Dendritic cell treated with granulocyte-macrophage colony-stimulating factor and Interleukin-4, amounts not matched to agents 40 ng/mL and 50 ng/mL, for 4 days (primary cell): ENCODE measurements around the gene SLC25A5.

ENCODE experiments used
- H3K27ac Mint-ChIP-seq: one replicate; pipeline ENCODE4 v1.8.0; 2022; ENCODE audit warnings: mild to moderate bottlenecking, mixed read lengths
- H3K27me3 Mint-ChIP-seq: one replicate; pipeline ENCODE4 v1.8.0; 2022; ENCODE audit warnings: mild to moderate bottlenecking, mixed read lengths
- H3K36me3 Mint-ChIP-seq: one replicate; pipeline ENCODE4 v1.8.0; 2022; ENCODE audit warnings: low read depth, mixed read lengths
- H3K4me1 Mint-ChIP-seq: one replicate; pipeline ENCODE4 v1.8.0; 2022; ENCODE audit warnings: low read depth, mixed read lengths
- H3K4me3 Mint-ChIP-seq: one replicate; pipeline ENCODE4 v1.8.0; 2022; ENCODE audit warnings: mild to moderate bottlenecking, moderate library complexity, mixed read lengths
- H3K9me3 Mint-ChIP-seq: one replicate; pipeline ENCODE4 v1.8.0; 2022; ENCODE audit warnings: mixed read lengths
- intact Hi-C: fragments of 100-400 bp; cut with micrococcal nuclease; formaldehyde crosslinking; loops from one replicate; pipeline ENCODE4 v1.15.0; 2022

Gene SLC25A5

GRCh38 chrX:119465555-119465954 lies 2.7 kb upstream of the SLC25A5 start:
- peaks cover 16% of the 10 kb centered on the region for H3K4me1 Mint-ChIP-seq
- intact Hi-C loops = loop anchor here (5.0 kb wide), 1 partner anchor 63 kb away; no protein-coding TSS in a partner anchor
- no peaks in the 10 kb centered on the region for H3K9me3 Mint-ChIP-seq
- no peak overlapping the region for H3K27ac Mint-ChIP-seq
- H3K27me3 Mint-ChIP-seq = no peaks in the 10 kb centered on the region
- no peak overlapping the region for H3K4me3 Mint-ChIP-seq
- H3K36me3 Mint-ChIP-seq = peaks cover 24% of the 10 kb centered on the region

GRCh38 chrX:119466970-119467369 lies 1.3 kb upstream of the SLC25A5 start:
- Mint-ChIP-seq H3K27me3 (no peaks in the 10 kb centered on the region), H3K9me3 (no peaks in the 10 kb centered on the region), H3K27ac (no peak overlapping the region), H3K4me3 (no peak overlapping the region), H3K4me1 (peaks cover 16% of the 10 kb centered on the region), H3K36me3 (peaks cover 34% of the 10 kb centered on the region)
- intact Hi-C loops = loop anchor here (5.0 kb wide), 1 partner anchor 65 kb away; no protein-coding TSS in a partner anchor

DNA sequence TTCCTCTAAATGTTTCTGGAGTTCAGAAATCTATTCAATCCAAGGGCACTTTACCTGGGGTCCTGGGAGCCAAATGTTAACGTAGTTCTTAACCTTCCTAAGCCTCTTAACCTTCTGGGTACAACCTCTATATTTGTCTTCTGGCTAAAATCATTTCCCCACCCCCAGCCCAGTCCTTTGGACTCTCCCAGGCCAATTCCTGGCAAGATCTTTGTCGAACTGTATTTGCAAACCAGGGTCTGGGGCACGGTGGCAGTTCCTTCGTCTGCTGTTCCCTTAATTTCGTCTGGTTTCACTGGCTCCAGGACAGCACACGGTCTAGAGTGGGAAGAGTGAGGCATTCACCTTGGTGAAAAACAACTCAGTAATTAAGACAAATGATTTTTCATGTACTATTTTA lies 811 bp upstream of the SLC25A5 start:
- Mint-ChIP-seq H3K27me3 (no peaks in the 10 kb centered on the region), H3K36me3 (peaks cover 34% of the 10 kb centered on the region), H3K4me3 (no peak overlapping the region), H3K27ac (peak overlapping the region; percentile 100), H3K4me1 (peaks cover 16% of the 10 kb centered on the region), H3K9me3 (no peaks in the 10 kb centered on the region)
- intact Hi-C loops = loop anchor here (5.0 kb wide), 1 partner anchor 65 kb away; no protein-coding TSS in a partner anchor

DNA sequence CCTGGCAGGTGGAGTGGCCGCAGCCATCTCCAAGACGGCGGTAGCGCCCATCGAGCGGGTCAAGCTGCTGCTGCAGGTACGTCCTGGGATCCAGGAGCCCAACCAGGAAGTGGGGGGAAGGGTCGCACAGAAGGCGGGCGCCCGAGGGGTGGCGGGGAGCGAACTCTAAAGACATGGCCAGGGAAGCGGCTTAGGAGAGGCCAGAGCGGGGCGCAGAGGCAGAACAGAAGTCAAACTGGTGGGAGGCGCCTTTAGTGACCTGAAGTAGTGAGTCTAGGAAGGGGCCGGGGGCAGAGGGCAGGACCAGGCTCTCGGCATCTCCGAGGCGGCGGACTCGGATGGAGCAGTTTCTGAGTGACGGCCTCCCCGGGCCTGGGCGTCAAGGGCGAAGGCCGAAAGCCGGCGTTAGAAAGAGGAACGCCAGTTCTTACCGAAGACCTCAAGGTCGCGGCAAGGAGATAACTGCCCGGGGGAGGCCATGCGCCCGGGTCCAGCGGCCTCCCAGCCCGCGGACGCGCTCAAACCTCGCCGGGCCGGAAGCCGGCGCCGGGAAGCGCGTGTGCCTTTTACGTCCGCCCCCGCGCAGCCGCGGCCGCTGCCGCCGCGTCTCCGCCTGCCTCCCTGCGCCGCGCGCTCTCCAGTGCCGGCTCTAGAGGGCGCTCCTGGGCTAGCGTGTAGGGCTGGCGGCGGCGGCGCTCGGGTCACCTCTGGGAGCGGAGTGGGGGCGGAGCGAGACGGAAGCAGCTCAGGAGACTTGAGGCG lies 488 bp downstream of the SLC25A5 start:
- peak overlapping the region; percentile 96 for H3K4me3 Mint-ChIP-seq
- peaks cover 34% of the 10 kb centered on the region for H3K36me3 Mint-ChIP-seq
- H3K9me3 Mint-ChIP-seq = no peaks in the 10 kb centered on the region
- peak overlapping the region; percentile 100 for H3K27ac Mint-ChIP-seq
- H3K4me1 Mint-ChIP-seq = peaks cover 7% of the 10 kb centered on the region
- H3K27me3 Mint-ChIP-seq = no peaks in the 10 kb centered on the region
- intact Hi-C loops = loop anchor here (5.0 kb wide), 1 partner anchor 66 kb away; no protein-coding TSS in a partner anchor

- peaks cover 5% of the 10 kb centered on the region for H3K4me1 Mint-ChIP-seq
- H3K27ac Mint-ChIP-seq = peak overlapping the region; percentile 100
- intact Hi-C loops = loop anchor here (5.0 kb wide), 1 partner anchor 67 kb away; no protein-coding TSS in a partner anchor
- no peaks in the 10 kb centered on the region for H3K27me3 Mint-ChIP-seq
- H3K4me3 Mint-ChIP-seq = peak overlapping the region; percentile 96
- peaks cover 34% of the 10 kb centered on the region for H3K36me3 Mint-ChIP-seq
- no peaks in the 10 kb centered on the region for H3K9me3 Mint-ChIP-seq
Measured at GRCh38 chrX:119469313-119469635, 1.0 kb downstream of the SLC25A5 start.

- H3K9me3 Mint-ChIP-seq = no peaks in the 10 kb centered on the region
- H3K4me1 Mint-ChIP-seq = peaks cover 6% of the 10 kb centered on the region
- H3K4me3 Mint-ChIP-seq = no peak overlapping the region
- no peaks in the 10 kb centered on the region for H3K27me3 Mint-ChIP-seq
- intact Hi-C loops = no loop called here
- H3K36me3 Mint-ChIP-seq = peaks cover 17% of the 10 kb centered on the region
- H3K27ac Mint-ChIP-seq = no peak overlapping the region
Measured at GRCh38 chrX:119474615-119475388, 6.6 kb downstream of the SLC25A5 start.

GRCh38 chrX:119475389-119476101 lies 7.3 kb downstream of the SLC25A5 start:
- H3K27me3 Mint-ChIP-seq = no peaks in the 10 kb centered on the region
- H3K36me3 Mint-ChIP-seq = peaks cover 10% of the 10 kb centered on the region
- no peak overlapping the region for H3K4me3 Mint-ChIP-seq
- H3K27ac Mint-ChIP-seq = no peak overlapping the region
- H3K9me3 Mint-ChIP-seq = no peaks in the 10 kb centered on the region
- intact Hi-C loops = no loop called here
- H3K4me1 Mint-ChIP-seq = peaks cover 6% of the 10 kb centered on the region

DNA sequence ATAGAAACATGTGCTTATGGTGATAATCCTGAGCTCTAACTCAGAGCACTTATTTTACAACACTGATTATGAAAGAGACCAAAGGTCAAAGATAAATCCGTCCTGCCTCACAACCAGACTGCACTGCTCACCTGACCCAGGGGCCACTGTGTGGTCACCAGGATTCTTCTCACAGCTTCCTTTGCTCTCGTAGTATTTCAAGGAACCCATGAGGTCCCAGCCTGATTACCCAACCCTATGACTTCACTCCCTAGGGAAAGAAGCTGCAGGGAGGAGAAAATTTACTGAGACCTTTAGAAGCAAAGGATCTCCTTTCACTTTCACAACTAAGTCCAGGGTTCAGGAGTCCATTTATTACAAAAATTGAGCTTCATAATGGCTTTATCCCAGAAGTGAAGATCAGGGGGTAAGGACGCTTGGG lies 9.6 kb downstream of the SLC25A5 start:
- H3K9me3 Mint-ChIP-seq = no peaks in the 10 kb centered on the region
- intact Hi-C loops = no loop called here
- H3K27ac Mint-ChIP-seq = no peak overlapping the region
- peaks cover 12% of the 10 kb centered on the region for H3K4me1 Mint-ChIP-seq
- H3K4me3 Mint-ChIP-seq = no peak overlapping the region
- H3K36me3 Mint-ChIP-seq = no peaks in the 10 kb centered on the region
- H3K27me3 Mint-ChIP-seq = no peaks in the 10 kb centered on the region

GRCh38 chrX:119478504-119478903 lies 10.3 kb downstream of the SLC25A5 start:
- no peaks in the 10 kb centered on the region for H3K9me3 Mint-ChIP-seq
- H3K4me3 Mint-ChIP-seq = no peak overlapping the region
- peaks cover 2% of the 10 kb centered on the region for H3K27me3 Mint-ChIP-seq
- intact Hi-C loops = no loop called here
- no peaks in the 10 kb centered on the region for H3K36me3 Mint-ChIP-seq
- H3K4me1 Mint-ChIP-seq = peaks cover 15% of the 10 kb centered on the region
- no peak overlapping the region for H3K27ac Mint-ChIP-seq

DNA sequence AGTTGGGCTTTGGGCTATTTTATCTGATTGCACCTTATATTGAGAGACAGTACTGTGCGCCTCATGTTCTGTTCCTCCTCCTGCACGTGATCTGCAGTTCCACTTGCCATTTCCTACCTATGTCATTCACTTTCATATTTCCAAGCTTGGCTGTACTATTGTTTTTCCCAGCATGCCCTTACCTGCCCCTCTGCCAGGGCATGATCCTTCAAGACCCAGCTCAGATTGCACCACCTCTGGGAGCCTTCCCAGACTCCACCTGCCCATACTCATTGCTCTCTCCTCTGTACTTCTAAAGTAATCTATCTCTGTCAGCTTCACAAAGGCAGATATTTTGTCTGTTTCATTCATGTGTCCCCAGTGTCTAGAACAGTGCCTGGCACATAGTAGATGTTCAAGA lies 11.6 kb downstream of the SLC25A5 start:
- Mint-ChIP-seq H3K36me3 (no peaks in the 10 kb centered on the region), H3K4me1 (peaks cover 15% of the 10 kb centered on the region), H3K4me3 (no peak overlapping the region), H3K27ac (no peak overlapping the region), H3K9me3 (no peaks in the 10 kb centered on the region), H3K27me3 (peaks cover 2% of the 10 kb centered on the region)
- intact Hi-C loops = no loop called here

DNA sequence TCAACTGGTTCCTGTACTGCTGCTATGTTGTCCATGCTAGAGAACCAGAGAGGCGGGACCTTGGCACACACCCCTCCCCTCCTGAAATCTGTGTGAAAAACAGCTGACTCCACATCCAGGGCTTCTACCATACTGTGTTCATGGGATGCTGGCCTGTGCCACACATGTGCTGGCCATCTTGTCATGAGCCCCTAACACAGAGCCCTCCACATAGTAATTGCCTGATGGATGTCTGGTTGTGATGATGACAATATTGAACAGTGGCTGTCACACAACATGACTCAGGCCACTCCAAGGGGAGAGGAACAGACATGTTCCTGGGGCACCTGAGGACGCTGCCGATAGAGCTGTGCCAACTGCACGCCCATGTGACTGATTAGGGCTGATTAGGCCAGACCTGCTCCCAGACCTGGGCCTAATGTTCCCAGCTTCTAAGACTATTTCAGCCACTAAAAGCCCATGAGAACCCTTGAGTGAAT lies 13.1 kb downstream of the SLC25A5 start:
- H3K36me3 Mint-ChIP-seq = no peaks in the 10 kb centered on the region

GRCh38 chrX:119482041-119482440 lies 13.8 kb downstream of the SLC25A5 start:
- peak overlapping the region; percentile 73 for H3K4me3 Mint-ChIP-seq
- no peaks in the 10 kb centered on the region for H3K9me3 Mint-ChIP-seq
- peaks cover 2% of the 10 kb centered on the region for H3K27me3 Mint-ChIP-seq
- no peaks in the 10 kb centered on the region for H3K36me3 Mint-ChIP-seq
- peaks cover 9% of the 10 kb centered on the region for H3K4me1 Mint-ChIP-seq
- intact Hi-C loops = no loop called here
- H3K27ac Mint-ChIP-seq = peak overlapping the region; percentile 89

More for the DNA sequence above, 13.1 kb downstream of the SLC25A5 start:
- no peaks in the 10 kb centered on the region for H3K9me3 Mint-ChIP-seq
- intact Hi-C loops = no loop called here
- no peak overlapping the region for H3K4me3 Mint-ChIP-seq
- peaks cover 2% of the 10 kb centered on the region for H3K27me3 Mint-ChIP-seq
- no peak overlapping the region for H3K27ac Mint-ChIP-seq
- peaks cover 13% of the 10 kb centered on the region for H3K4me1 Mint-ChIP-seq

DNA sequence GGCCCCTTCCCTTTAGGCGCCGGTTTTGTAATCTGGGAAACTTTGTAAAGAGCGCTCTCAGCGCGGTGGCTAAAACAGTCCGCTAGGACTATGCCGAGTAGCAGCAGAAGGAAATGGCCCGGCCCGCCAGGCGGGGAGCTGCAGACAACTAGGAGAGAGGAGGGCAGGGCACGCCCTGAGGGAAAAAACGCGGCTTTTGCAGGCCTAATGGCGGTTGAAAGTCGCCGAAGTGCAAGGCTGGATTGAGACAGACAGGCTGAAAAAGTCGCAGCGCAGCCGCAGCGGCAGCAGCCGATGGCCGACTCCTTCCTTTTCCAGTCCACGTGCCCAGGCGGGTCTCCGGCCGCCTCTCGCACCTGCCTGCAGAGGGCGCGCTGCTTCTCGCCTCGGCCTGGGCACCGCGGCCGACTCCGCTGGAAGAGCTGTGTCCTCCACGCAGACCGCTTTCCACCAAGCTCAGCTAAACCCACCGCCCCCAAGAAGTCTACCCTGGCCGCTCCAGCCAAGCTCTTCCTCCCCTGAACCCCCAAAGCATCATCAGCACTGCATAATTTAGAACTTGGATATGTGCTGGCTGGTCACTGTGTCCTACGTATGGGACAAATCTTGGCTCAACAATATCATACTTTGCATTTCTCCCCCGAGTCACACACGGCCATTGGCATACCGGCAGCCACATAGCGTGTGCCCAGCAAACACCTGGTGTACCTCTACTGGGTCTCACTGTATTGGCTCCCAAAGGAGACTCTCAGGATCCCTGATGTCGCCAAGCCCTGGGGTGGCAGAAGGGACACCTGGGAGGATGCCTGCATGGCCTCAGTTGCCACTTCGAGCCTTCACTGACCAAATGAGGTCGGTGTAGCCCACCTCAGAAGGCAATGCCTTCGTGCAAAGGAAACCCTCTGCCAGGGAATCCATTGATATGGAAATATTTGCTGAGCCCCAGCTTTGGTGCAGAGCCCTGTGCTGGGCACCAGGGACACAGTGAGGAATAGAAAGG lies 14.5 kb downstream of the SLC25A5 start:
- Mint-ChIP-seq H3K27ac (peak overlapping the region; percentile 89), H3K36me3 (no peaks in the 10 kb centered on the region), H3K4me3 (peak overlapping the region; percentile 73), H3K9me3 (no peaks in the 10 kb centered on the region), H3K4me1 (peaks cover 9% of the 10 kb centered on the region), H3K27me3 (peaks cover 2% of the 10 kb centered on the region)
- intact Hi-C loops = no loop called here
